ENCODE measurements around the gene OLR1.

- TF ChIP-seq CTCF (IDR thresholded peaks at IDR 0.05) (no peak), POLR2A (IDR thresholded peaks at IDR 0.05) (no peak)
Measured at GRCh38 chr12:10186299-10186698, 14.4 kb upstream of the OLR1 start.
